Measurements from ENCODE around the gene POLR3B. TPM values are rescaled to one million over a fixed set of nuclear protein-coding genes. Genes with fewer than 3 reads are reported as not detected.
A peak's percentile ranks its signal among the peaks of the same experiment; 100 is the strongest.

POLR3B gene
- total RNA-seq, 4 donors from 2014 or later = 10.7 to 16.2 (median 12.0) TPM

GRCh38 chr12:106353175-106353574 is 4.4 kb upstream of the POLR3B start:
- Histone ChIP-seq H3K9me3 (no peaks in the 10 kb centered on the region), H3K27ac (no peak overlapping the region), H3K4me1 (peaks cover 0 to 15% (median 0%) of the 10 kb centered on the region in 3 donors), H3K27me3 (no peaks in the 10 kb centered on the region), H3K4me3 (no peak overlapping the region), H3K36me3 (peaks cover 0 to 5% (median 0%) of the 10 kb centered on the region in 3 donors)
- intact Hi-C loops (cut with DNase I) = loop anchor here (10.0 kb wide), 1 partner anchor 48 kb away; the partner anchor contains the start of gene TCP11L2
- no peak for TF ChIP-seq CTCF (IDR thresholded peaks at IDR 0.05)
- TF ChIP-seq POLR2A (IDR thresholded peaks at IDR 0.05) = no peak
- 82 to 85% methylated on average over 6 of the region's 6 CpGs for WGBS, 2 donors
- DNase-seq = no peak

- no peaks in the 10 kb centered on the region for H3K9me3 ChIP-seq
- peak overlapping the region; percentile 54 to 82 (median 70) for H3K4me3 ChIP-seq
- H3K36me3 ChIP-seq = no peaks in the 10 kb centered on the region
- peak overlapping the region; percentile 84 to 95 (median 92) for H3K27ac ChIP-seq
- whole genome bisulfite sequencing, 2 donors = 23 to 40% methylated on average over 13 to 17 of the region's 17 CpGs
- intact Hi-C loops (cut with DNase I) = loop anchor here (10.0 kb wide), 1 partner anchor 54 kb away; the partner anchor contains the start of gene TCP11L2
- TF ChIP-seq POLR2A (IDR thresholded peaks at IDR 0.05) (no peak), CTCF (IDR thresholded peaks at IDR 0.05) (no peak)
- H3K4me1 ChIP-seq = peaks cover 7 to 43% (median 11%) of the 10 kb centered on the region in 3 donors
- DNase-seq = no peak
- no peaks in the 10 kb centered on the region for H3K27me3 ChIP-seq
Measured at GRCh38 chr12:106358396-106359241, 1.1 kb downstream of the POLR3B start.

- 91% methylated on average over 7 of the region's 7 CpGs for WGBS, 2 donors
- Histone ChIP-seq H3K4me1 (peaks cover 7 to 43% (median 11%) of the 10 kb centered on the region in 3 donors), H3K9me3 (no peaks in the 10 kb centered on the region), H3K27me3 (no peaks in the 10 kb centered on the region), H3K4me3 (no peak overlapping the region), H3K27ac (peak overlapping the region in 2 of 4 donors; percentile 84 to 92), H3K36me3 (peaks cover 0 to 7% (median 5%) of the 10 kb centered on the region in 3 donors)
- DNase-seq = no peak
- intact Hi-C loops (cut with DNase I) = loop anchor here (10.0 kb wide), 1 partner anchor 55 kb away; the partner anchor contains the start of gene TCP11L2
- TF ChIP-seq CTCF (IDR thresholded peaks at IDR 0.05) (no peak), POLR2A (IDR thresholded peaks at IDR 0.05) (no peak)
Measured at GRCh38 chr12:106359646-106360399, 2.3 kb downstream of the POLR3B start.

- TF ChIP-seq POLR2A (IDR thresholded peaks at IDR 0.05) (no peak), CTCF (IDR thresholded peaks at IDR 0.05) (no peak)
- intact Hi-C loops (cut with DNase I) = no loop called here
- WGBS, 2 donors = 94% methylated on average over 5 of the region's 5 CpGs
Measured at GRCh38 chr12:106360400-106360994, 2.9 kb downstream of the POLR3B start.

More at GRCh38 chr12:106360400-106360994, 2.9 kb downstream of the POLR3B start:
- Histone ChIP-seq H3K36me3 (peaks cover 0 to 14% (median 5%) of the 10 kb centered on the region in 3 donors), H3K4me1 (peaks cover 7 to 43% (median 11%) of the 10 kb centered on the region in 3 donors), H3K4me3 (no peak overlapping the region), H3K27ac (no peak overlapping the region), H3K9me3 (no peaks in the 10 kb centered on the region), H3K27me3 (no peaks in the 10 kb centered on the region)
- no peak for DNase-seq

All from esophagus squamous epithelium (tissue), 5 donors.